ENCODE measurements around the gene FBXL15. TPM values are rescaled to one million over a fixed set of nuclear protein-coding genes. Genes with fewer than 3 reads are reported as not detected.

FBXL15 gene
- polyA plus RNA-seq, 1 donor (not counting 4 experiments of a cell fraction or from before 2014, with no cell fraction given), result 3.1 TPM

DNA sequence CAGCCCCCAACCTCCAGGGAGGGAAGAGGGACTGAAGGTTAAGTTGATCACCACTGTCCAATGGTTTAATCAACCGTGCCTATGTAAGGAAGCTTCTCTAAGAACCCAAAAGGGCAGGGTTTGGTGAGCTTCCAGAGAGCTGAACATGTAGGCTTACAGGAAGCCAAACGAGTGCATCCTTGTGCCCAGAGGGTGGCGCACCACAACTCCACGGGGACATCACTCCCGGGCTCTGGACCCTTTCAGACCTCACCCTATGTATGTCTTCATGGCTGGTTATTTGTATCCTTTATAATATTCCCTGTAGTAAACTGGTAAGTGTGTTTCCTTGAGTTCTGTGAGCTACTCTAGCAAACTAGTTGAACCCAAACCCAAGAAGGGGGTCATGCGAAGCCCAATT lies 36.6 kb upstream of the FBXL15 start:
- no peak overlapping the region for H3K27ac ChIP-seq (ENCODE audit: control insufficient read depth, insufficient read depth, low read length)
- no peak for FAIRE-seq

DNA sequence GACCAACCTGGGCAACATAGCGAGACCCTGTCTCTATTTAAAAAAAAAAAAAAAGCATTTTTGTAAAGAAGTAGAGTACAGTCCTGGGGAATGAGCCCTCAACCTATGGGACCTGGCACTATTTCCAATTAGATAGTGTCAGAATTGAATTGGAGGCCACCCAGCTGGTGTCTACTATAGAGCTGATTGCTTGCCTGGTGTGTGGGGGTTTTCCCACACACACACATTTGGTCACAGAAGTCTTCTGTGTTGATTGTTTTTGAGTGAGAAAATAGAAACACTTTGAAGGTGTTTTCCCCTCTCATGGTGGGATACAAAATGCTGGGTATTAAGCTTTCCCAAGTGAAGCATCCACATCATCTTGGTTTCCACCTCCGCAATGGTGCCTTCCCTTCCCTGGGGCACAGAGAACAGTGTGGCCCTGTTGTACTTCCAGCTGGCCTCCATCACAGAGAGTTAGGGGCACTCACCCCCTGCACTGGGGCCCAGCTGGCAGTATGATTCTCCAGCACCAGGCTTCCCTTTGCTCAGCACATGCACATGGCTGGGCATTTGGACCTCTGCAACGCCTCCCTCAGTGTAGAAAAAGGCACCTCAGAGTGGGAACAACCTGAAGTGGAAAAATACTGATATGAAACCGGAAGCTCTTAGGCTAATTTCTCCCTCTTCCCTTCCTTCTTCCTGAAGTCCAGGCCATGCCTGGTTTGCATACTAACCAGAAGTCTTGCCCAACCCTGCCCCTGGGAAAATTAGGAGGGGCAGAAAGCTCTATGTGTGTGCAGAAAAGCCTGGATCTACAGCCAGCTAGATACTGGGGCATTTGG lies 35.8 kb upstream of the FBXL15 start:
- no peaks in the 10 kb centered on the region for H3K9me1 ChIP-seq (ENCODE audit: control insufficient read depth, extremely low read depth, insufficient read depth, low read length)
- no peaks in the 10 kb centered on the region for H3K9me3 ChIP-seq (ENCODE audit: control insufficient read depth, low read depth, low read length)
- no peaks in the 10 kb centered on the region for H4K20me1 ChIP-seq (ENCODE audit: control insufficient read depth, extremely low read depth, insufficient read depth, low read length)
- H3K27me3 ChIP-seq (ENCODE audit: control insufficient read depth, extremely low read depth, insufficient read depth, low read length), result no peaks in the 10 kb centered on the region
- H2AFZ ChIP-seq (ENCODE audit: control insufficient read depth, low read length), result no peak overlapping the region
- DNase-seq (ENCODE audit: low read depth, low spot score), result no peak
- no peaks in the 10 kb centered on the region for H3K79me2 ChIP-seq (ENCODE audit: control insufficient read depth, insufficient read depth, low read length)
- H3K4me3 ChIP-seq (ENCODE audit: control insufficient read depth in 2 of 3, extremely low read depth in 1 of 3, insufficient read depth in 2 of 3, low read depth in 1 of 3, low read length in 3 of 3), result no peak overlapping the region
- TF ChIP-seq EZH2 (IDR thresholded peaks at IDR 0.05; ENCODE audit: low read length), result no peak
- TF ChIP-seq CTCF (optimal IDR thresholded peaks at IDR 0.05 in 1 of 3, IDR thresholded peaks at IDR 0.05 in 1 of 3, conservative IDR thresholded peaks at IDR 0.05 in 1 of 3; ENCODE audit: extremely low read depth in 1 of 3, insufficient read depth in 2 of 3, low read length in 3 of 3), result no peak
- H3K4me2 ChIP-seq (ENCODE audit: control insufficient read depth, extremely low read depth, insufficient read depth, low read depth, low read length), result no peak overlapping the region
- no peak overlapping the region for H3K27ac ChIP-seq (ENCODE audit: control insufficient read depth, insufficient read depth, low read length)
- FAIRE-seq, result peak; percentile 13
- H3K36me3 ChIP-seq (ENCODE audit: control insufficient read depth in 2 of 2, extremely low read depth in 1 of 2, insufficient read depth in 2 of 2, low read length in 2 of 2), result peaks cover 11 to 25% of the 10 kb centered on the region in 2 experiments
- no peaks in the 10 kb centered on the region for H3K4me1 ChIP-seq (ENCODE audit: control insufficient read depth, extremely low read depth, insufficient read depth, low read length)
- no peak overlapping the region for H3K9ac ChIP-seq (ENCODE audit: control insufficient read depth, extremely low read depth, insufficient read depth, low read length)
- dilution Hi-C loops (cut with MboI; ENCODE audit: extremely low pct_ligation_motif_present, low sequenced_read_pairs), result no loop called here

More for the DNA sequence above, 36.6 kb upstream of the FBXL15 start:
- dilution Hi-C loops (cut with MboI; ENCODE audit: extremely low pct_ligation_motif_present, low sequenced_read_pairs), result no loop called here
- no peak overlapping the region for H2AFZ ChIP-seq (ENCODE audit: control insufficient read depth, low read length)
- H3K9ac ChIP-seq (ENCODE audit: control insufficient read depth, extremely low read depth, insufficient read depth, low read length), result no peak overlapping the region
- TF ChIP-seq EZH2 (IDR thresholded peaks at IDR 0.05; ENCODE audit: low read length), result no peak
- peak in 2 of 3 experiments; percentile 19 to 34 for TF ChIP-seq CTCF (optimal IDR thresholded peaks at IDR 0.05 in 1 of 3, IDR thresholded peaks at IDR 0.05 in 1 of 3, conservative IDR thresholded peaks at IDR 0.05 in 1 of 3; ENCODE audit: extremely low read depth in 1 of 3, insufficient read depth in 2 of 3, low read length in 3 of 3)
- no peaks in the 10 kb centered on the region for H3K4me1 ChIP-seq (ENCODE audit: control insufficient read depth, extremely low read depth, insufficient read depth, low read length)
- H3K4me3 ChIP-seq (ENCODE audit: control insufficient read depth in 2 of 3, extremely low read depth in 1 of 3, insufficient read depth in 2 of 3, low read depth in 1 of 3, low read length in 3 of 3), result no peak overlapping the region
- peaks cover 18 to 32% of the 10 kb centered on the region in 2 experiments for H3K36me3 ChIP-seq (ENCODE audit: control insufficient read depth in 2 of 2, extremely low read depth in 1 of 2, insufficient read depth in 2 of 2, low read length in 2 of 2)
- H3K4me2 ChIP-seq (ENCODE audit: control insufficient read depth, extremely low read depth, insufficient read depth, low read depth, low read length), result no peak overlapping the region
- no peaks in the 10 kb centered on the region for H3K79me2 ChIP-seq (ENCODE audit: control insufficient read depth, insufficient read depth, low read length)
- H3K27me3 ChIP-seq (ENCODE audit: control insufficient read depth, extremely low read depth, insufficient read depth, low read length), result no peaks in the 10 kb centered on the region
- DNase-seq (ENCODE audit: low read depth, low spot score), result no peak
- no peaks in the 10 kb centered on the region for H3K9me1 ChIP-seq (ENCODE audit: control insufficient read depth, extremely low read depth, insufficient read depth, low read length)
- no peaks in the 10 kb centered on the region for H4K20me1 ChIP-seq (ENCODE audit: control insufficient read depth, extremely low read depth, insufficient read depth, low read length)
- no peaks in the 10 kb centered on the region for H3K9me3 ChIP-seq (ENCODE audit: control insufficient read depth, low read depth, low read length)

Data from keratinocyte (primary cell).